Activated naive CD8-positive, alpha-beta T cell treated with anti-CD3 and anti-CD28 coated beads for 36 hours (primary cell): ENCODE measurements around the gene NRAP. TPM values are rescaled to one million over a fixed set of nuclear protein-coding genes. Genes with fewer than 3 reads are reported as not detected.
"Not testable (repeated sequence)": the region's sequence is repeated elsewhere in the genome, so short reads cannot be mapped to it uniquely, and the experiment has no call there.

Experiments
- DNase-seq: peaks from one replicate; pipeline ENCODE4 v3.0.0; 2021
- H3K27ac Mint-ChIP-seq: one replicate; pipeline ENCODE4 v1.8.0; 2022; ENCODE audit warnings: mild to moderate bottlenecking, moderate library complexity, mixed read lengths
- H3K27me3 Mint-ChIP-seq: one replicate; pipeline ENCODE4 v1.8.0; 2022; ENCODE audit warnings: mild to moderate bottlenecking, mixed read lengths
- H3K36me3 Mint-ChIP-seq: one replicate; pipeline ENCODE4 v1.8.0; 2021; ENCODE audit warnings: mild to moderate bottlenecking, mixed read lengths
- H3K4me1 Mint-ChIP-seq: one replicate; pipeline ENCODE4 v1.8.0; 2021; ENCODE audit warnings: mixed read lengths
- H3K4me3 Mint-ChIP-seq: one replicate; pipeline ENCODE4 v1.8.0; 2022; ENCODE audit warnings: mild to moderate bottlenecking, moderate library complexity, mixed read lengths
- H3K9me3 Mint-ChIP-seq: one replicate; pipeline ENCODE4 v1.8.0; 2022; ENCODE audit warnings: mixed read lengths
- total RNA-seq, 2 experiments: library from RNA; stranded (reverse); gene quantifications; one replicate each; pipeline ENCODE4 v1.2.3, GENCODE V29; 2021

The NRAP gene
- total RNA-seq, 2 experiments from 2014 or later, result not detected

DNA sequence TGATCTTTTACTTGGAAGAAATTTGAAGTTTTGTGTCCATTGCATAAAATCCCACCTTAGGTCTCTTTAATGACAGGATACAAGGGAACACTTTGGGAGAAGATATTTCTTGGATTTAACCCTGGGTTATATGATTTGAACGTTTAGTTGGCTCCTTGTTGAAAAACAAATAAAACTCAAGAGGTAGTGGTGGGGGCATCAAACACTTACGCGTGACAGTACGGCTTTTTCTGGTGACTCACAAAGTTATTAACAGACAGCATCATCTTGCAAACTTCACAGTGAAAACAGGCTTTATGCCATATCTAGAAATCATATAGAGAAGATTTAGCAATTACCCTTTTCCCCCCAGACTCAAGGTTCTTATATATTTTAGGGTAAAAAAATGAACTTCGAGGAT lies 699 bp downstream of the NRAP start:
- no peak overlapping the region for H3K4me3 Mint-ChIP-seq
- no peaks in the 10 kb centered on the region for H3K9me3 Mint-ChIP-seq
- H3K27ac Mint-ChIP-seq, result no peak overlapping the region
- peaks cover 2% of the 10 kb centered on the region for H3K36me3 Mint-ChIP-seq
- H3K4me1 Mint-ChIP-seq, result peaks cover 16% of the 10 kb centered on the region
- H3K27me3 Mint-ChIP-seq, result peaks cover 18% of the 10 kb centered on the region
- DNase-seq, result no peak

DNA sequence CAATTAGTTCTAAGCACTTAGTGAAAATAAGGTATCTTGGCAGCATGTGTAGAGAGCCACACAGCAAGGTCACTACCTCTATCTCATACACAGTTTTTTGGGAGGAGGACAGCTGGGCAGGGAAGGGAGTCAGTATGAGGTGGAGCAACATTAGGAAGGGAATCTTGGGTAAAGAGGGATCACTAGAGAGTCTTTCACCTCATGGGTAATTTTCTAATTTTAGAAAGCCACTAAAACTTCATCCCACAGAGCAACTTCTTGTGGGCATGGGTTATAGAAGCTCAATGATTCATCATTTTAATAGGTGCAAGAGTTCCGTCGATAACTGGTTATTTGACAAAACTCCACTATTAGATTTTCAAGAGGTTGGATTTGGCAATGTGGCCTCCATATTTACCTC lies 2.5 kb downstream of the NRAP start:
- Mint-ChIP-seq H3K4me1 (peaks cover 7% of the 10 kb centered on the region), H3K4me3 (no peak overlapping the region), H3K9me3 (no peaks in the 10 kb centered on the region), H3K27me3 (peaks cover 25% of the 10 kb centered on the region), H3K27ac (no peak overlapping the region), H3K36me3 (no peaks in the 10 kb centered on the region)
- no peak for DNase-seq

DNA sequence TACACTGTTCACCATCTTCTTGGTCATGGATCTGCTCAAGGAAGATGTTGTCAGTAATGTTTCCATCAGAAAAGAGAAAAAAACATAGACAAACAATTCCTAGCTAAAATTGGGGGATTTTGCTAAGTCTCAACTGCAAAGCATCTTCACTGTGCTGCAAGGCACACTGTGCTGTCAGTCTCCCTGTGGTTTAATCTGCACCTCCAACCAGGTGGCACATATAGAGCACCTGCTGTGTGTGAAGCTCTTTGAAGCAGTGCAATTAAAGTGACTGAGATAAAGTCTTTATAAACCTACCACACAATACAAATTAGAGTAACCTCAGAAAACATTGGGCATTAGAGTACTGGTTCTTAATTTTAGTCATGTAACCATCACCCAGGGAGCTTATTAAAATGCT lies 6.3 kb downstream of the NRAP start:
- Mint-ChIP-seq H3K36me3 (no peaks in the 10 kb centered on the region), H3K27me3 (peaks cover 34% of the 10 kb centered on the region), H3K27ac (no peak overlapping the region), H3K4me3 (no peak overlapping the region), H3K4me1 (no peaks in the 10 kb centered on the region), H3K9me3 (no peaks in the 10 kb centered on the region)
- DNase-seq, result no peak

DNA sequence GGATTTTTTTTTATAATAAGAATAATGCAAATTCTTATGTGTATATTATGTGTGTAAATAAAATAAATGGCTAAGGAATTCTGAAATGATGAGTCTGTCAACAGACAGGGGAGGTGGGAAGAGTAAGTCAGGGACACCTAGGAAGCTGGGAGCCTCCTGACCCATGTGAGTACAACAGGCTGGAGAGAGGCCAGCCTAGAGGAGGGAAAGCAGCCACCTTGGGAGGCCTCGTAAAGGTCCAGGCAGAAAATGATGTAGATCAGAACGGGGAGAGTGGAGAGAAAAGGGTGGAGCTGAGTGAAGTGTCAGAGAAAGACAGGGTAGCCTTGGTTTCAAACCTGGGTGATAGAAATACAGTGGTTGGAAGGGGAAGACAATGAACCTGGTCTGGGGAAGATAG lies 6.9 kb downstream of the NRAP start:
- no peak for DNase-seq
- Mint-ChIP-seq H3K4me3 (peak overlapping the region; percentile 8), H3K27ac (no peak overlapping the region), H3K27me3 (peaks cover 33% of the 10 kb centered on the region), H3K9me3 (no peaks in the 10 kb centered on the region), H3K4me1 (no peaks in the 10 kb centered on the region), H3K36me3 (no peaks in the 10 kb centered on the region)

DNA sequence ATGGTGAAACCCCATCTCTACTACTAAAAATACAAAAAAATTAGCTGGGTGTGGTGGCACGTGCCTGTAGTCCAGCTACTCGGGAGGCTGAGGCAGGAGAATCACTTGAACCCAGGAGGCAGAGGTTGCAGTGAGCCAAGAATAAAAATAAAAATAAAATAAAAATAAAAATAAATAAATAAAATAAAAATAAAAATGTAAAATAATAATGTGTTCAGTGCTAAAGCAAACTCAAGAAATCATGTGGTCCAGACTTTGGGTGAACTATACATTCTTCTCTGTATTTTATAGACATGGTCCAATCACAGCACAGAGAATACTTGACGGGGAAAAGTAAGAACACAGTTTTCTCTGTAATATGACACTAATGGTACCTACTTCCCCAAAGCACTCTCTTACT lies 11.4 kb downstream of the NRAP start:
- not testable (repeated sequence) for H3K9me3 Mint-ChIP-seq, H3K4me1 Mint-ChIP-seq, DNase-seq, H3K27ac Mint-ChIP-seq, H3K36me3 Mint-ChIP-seq, H3K4me3 Mint-ChIP-seq
- peaks cover 31% of the 10 kb centered on the region for H3K27me3 Mint-ChIP-seq

DNA sequence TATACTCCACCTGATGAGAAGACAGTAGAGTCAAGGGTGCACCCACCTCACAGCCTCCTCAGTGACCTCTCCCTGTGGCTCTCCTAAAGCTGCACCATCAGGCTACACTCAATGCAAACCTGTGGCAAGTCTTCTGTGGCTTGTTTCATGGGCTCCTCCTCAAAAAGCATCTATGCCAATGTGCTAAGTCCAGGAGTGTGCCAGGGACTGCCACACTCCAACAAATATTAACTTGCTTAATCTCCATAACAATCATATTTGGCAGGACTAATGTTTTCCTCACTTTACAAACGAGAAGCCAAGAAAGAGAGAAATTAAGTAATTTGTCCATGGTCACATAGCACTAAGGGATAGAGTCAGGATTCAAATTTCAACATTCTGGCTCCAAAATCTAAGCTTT lies 11.9 kb downstream of the NRAP start:
- no peak overlapping the region for H3K4me3 Mint-ChIP-seq
- H3K27ac Mint-ChIP-seq, result no peak overlapping the region
- peaks cover 30% of the 10 kb centered on the region for H3K27me3 Mint-ChIP-seq
- no peaks in the 10 kb centered on the region for H3K9me3 Mint-ChIP-seq
- no peaks in the 10 kb centered on the region for H3K36me3 Mint-ChIP-seq
- no peak for DNase-seq
- H3K4me1 Mint-ChIP-seq, result no peaks in the 10 kb centered on the region

DNA sequence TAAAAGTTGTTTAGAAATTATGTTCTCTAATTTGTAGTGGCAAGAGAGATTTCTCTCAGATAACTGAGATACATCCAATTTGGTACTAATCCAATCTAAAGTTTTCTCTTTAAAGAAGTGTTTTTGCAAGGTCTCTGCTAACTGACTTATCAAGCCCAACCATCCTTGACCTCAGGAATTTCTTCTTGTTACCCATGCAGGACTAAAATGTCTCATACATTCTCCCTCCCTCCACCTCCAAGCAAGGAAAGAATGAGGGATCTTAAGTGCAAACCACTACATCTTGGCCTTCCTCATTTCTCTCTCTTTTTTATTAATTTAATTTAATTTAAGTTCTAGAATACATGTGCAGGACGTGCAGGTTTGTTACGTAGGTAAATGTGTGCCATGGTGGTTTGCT lies 12.8 kb downstream of the NRAP start:
- Mint-ChIP-seq H3K27ac (no peak overlapping the region), H3K4me3 (no peak overlapping the region), H3K27me3 (peaks cover 25% of the 10 kb centered on the region), H3K36me3 (no peaks in the 10 kb centered on the region), H3K4me1 (no peaks in the 10 kb centered on the region), H3K9me3 (no peaks in the 10 kb centered on the region)
- no peak for DNase-seq

DNA sequence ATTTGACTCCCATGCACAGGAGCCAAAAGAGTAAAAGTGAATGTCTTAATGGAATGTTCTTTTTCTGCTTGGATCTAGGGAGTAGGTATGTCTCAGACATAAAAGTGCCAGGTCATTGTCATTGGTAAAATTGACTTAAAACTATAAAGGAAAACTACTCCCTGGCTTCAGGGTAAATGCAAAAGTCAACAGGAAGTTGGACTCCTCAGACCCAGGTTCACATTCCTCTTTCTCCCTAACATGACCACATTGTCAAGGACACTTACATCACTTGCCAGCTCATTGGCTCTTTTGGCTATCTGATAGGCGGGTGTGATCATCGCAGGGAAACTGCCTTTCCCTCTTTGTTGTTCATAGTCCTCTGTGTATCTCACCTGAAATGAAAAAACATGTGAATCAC lies 13.7 kb downstream of the NRAP start:
- DNase-seq, result no peak
- Mint-ChIP-seq H3K27ac (no peak overlapping the region), H3K4me3 (no peak overlapping the region), H3K36me3 (no peaks in the 10 kb centered on the region), H3K9me3 (no peaks in the 10 kb centered on the region), H3K4me1 (no peaks in the 10 kb centered on the region), H3K27me3 (peaks cover 25% of the 10 kb centered on the region)

DNA sequence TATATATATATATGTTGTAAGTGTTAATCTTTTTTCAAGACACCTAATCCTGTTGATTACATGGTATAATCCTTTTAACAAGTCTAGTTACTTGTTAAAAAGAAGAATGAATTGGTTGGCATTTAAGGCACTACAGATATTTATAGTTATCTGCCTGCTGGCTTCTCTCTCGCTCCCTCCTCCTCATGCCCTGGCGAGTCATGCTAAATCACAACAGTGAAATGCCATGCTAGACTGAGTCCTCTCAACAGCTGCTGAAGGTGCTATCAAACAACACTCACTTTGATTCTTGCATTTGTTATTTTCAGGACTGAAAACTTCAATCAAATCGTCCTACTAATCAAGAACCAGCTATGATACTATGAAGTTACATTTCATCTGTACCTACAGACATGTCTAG lies 15.4 kb downstream of the NRAP start:
- H3K9me3 Mint-ChIP-seq, result no peaks in the 10 kb centered on the region
- H3K4me3 Mint-ChIP-seq, result no peak overlapping the region
- DNase-seq, result no peak
- no peaks in the 10 kb centered on the region for H3K36me3 Mint-ChIP-seq
- H3K4me1 Mint-ChIP-seq, result peaks cover 8% of the 10 kb centered on the region
- H3K27ac Mint-ChIP-seq, result no peak overlapping the region
- peaks cover 11% of the 10 kb centered on the region for H3K27me3 Mint-ChIP-seq

DNA sequence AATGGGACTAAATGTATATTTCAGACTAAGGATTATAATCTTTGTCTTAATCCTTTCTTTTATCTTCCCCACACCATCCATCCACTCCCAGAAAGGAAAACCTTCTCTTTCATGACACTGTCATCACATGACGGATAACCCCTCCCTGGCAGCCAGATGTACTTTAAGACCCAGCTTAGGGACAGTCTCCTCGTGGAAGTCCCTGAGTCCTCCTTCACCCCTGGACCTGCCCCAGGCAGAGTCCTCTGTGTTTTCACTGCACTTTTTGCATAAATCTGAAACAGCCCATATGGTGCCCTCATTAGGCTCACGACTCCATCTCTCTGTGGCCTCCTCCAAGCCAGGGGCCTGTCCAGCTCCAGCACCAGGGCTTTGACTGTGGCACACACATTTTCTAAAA lies 16.0 kb downstream of the NRAP start:
- no peak for DNase-seq
- H3K4me3 Mint-ChIP-seq, result no peak overlapping the region
- no peaks in the 10 kb centered on the region for H3K36me3 Mint-ChIP-seq
- H3K27ac Mint-ChIP-seq, result no peak overlapping the region
- peaks cover 10% of the 10 kb centered on the region for H3K27me3 Mint-ChIP-seq
- peaks cover 8% of the 10 kb centered on the region for H3K4me1 Mint-ChIP-seq
- no peaks in the 10 kb centered on the region for H3K9me3 Mint-ChIP-seq

DNA sequence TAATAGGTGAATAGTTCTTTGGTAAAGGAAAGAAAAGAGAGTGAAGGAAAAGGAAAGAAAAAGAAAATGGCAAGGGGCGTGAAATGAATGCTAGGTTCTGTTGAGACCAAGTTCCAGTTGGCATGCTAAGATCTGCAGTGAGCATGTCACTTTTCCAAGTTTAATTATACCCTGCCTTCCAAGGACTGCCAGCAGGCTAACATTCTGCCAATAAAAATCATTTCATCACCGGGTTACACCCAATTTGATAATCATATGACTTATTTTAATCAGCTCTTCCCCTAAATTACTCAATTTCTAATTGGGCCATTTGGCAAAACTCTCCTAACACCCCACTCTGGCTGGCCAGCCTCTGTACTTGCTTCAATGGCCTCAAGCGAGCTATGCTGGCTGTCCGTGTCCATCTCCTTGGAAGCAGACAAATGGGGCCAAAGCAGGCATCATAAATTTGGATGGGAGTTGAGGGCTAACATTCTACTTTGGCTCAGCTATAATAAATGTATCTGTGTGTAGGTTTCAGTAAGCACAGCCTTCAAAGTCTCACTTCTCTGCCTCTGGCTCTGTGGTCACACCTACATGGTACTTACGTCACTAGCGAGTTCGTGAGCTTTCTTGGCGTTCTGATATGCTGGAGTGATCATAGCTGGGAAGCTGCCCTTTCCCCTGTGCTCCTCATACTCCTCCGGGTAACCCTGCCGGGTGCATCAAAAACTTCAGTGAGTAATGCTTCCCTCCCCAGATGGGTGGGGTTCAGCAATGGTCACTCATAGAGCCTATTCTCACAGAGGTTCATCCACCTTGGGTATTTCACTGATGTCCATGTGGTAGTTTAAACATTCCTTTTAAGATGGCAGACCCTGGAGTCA lies 17.3 kb downstream of the NRAP start:
- Mint-ChIP-seq H3K4me3 (no peak overlapping the region), H3K36me3 (no peaks in the 10 kb centered on the region), H3K27ac (no peak overlapping the region), H3K4me1 (peaks cover 8% of the 10 kb centered on the region), H3K9me3 (no peaks in the 10 kb centered on the region), H3K27me3 (peaks cover 16% of the 10 kb centered on the region)
- no peak for DNase-seq

DNA sequence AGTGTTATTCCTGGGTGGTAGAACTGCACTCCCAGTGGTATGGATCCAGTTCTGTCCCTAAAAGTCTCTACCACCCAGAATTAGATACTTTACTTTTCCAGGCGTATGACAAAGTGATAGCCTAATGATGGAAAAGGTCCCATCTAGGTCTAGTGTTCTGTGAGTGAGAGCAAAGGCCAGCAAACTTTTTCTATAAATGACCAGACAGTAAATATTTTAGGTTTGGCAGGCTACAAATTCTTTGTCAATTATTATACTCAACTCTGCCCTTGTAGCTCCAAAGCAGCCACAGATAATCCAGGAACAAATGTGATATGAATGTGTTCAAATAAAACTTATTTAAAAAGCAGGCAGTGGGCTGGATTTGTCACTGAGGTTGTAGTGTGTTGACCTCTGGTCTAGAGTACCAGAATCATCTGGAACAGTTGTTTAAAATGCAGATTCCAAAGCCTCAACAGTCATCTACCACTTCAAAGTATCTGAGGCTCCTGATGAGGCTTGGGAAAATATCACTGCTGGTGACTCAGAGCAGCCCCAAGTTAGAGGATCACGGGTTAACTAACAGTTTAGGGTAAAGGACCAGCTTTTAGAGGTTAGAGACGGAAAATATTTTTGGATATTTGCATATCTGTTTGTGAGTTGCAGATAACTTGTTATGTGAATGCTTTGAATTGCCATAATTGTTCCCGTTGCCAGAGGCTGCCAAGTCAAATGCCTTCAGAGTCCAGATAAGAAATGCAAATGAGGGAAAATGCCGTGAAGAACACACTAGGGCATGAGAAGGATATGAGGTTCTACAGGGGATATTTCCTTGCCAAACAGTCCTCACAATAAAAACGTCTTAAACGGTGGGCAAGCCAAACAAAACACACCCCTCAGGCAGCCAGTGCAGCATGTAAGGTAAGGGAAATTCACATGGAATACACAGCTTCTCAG lies 19.4 kb downstream of the NRAP start:
- Mint-ChIP-seq H3K27ac (no peak overlapping the region), H3K9me3 (no peaks in the 10 kb centered on the region), H3K27me3 (peaks cover 35% of the 10 kb centered on the region), H3K4me3 (no peak overlapping the region), H3K4me1 (peaks cover 8% of the 10 kb centered on the region), H3K36me3 (no peaks in the 10 kb centered on the region)
- DNase-seq, result peak; percentile 3

DNA sequence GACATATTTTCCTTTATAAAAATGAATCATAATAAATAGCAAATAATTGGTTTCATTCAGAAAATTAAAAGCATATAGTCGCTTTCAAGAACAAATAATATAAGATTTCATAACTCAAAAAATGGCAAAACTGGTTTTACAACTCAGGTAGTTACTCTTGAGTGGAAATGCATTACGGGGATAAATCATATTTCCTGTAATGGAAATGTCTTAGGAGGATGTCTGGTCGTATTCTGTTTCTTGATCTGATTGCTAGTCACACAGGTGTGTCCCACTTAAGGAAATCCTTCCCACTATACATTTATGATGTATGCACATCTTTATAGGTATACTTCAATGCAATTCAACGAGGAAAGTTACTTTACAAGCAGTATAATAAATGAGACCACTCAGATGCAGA lies 20.7 kb downstream of the NRAP start:
- no peak for DNase-seq
- Mint-ChIP-seq H3K27me3 (peaks cover 35% of the 10 kb centered on the region), H3K9me3 (no peaks in the 10 kb centered on the region), H3K4me1 (peaks cover 8% of the 10 kb centered on the region), H3K4me3 (no peak overlapping the region), H3K27ac (no peak overlapping the region), H3K36me3 (no peaks in the 10 kb centered on the region)

DNA sequence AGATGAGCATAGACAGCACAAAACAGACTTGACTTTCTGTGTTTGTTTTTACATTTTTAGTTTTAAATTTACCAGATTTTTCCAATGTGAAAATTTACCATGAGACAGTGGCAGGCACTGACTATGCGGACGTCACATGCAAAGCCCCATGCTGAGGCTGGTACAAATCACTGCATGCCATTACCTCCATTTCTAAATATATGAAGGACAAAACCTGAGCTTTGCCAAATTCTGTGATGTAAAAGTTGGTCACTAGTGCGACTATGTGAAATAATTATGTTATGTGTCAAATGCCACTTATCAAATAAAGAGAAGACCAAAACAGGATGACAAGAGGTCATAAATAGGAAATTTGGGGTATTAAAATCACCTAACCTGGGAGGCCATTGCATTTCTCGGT lies 22.1 kb downstream of the NRAP start:
- Mint-ChIP-seq H3K9me3 (no peaks in the 10 kb centered on the region), H3K27me3 (peaks cover 38% of the 10 kb centered on the region), H3K4me1 (peaks cover 8% of the 10 kb centered on the region)

DNA sequence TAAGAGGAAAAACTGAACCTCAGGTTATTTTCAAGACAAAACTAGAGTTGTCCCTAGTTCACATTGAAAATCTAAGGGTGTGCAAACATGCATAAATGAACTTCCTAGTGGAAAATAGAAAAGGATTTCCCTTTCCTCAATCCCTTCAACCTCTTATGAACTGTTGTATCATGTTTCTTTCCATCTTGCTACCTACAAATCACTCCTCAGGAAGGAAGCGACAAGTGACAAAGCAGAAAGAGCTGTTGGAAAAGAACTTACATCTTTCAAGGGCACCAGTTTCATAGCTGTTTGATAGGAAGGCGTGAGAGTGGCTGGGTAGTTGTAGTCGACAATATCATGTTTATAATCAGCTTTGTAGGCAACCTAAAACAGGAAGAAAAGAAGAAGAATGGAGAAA lies 23.9 kb downstream of the NRAP start:
- no peaks in the 10 kb centered on the region for H3K9me3 Mint-ChIP-seq
- DNase-seq, result no peak
- H3K27ac Mint-ChIP-seq, result no peak overlapping the region
- H3K4me1 Mint-ChIP-seq, result peaks cover 8% of the 10 kb centered on the region
- no peaks in the 10 kb centered on the region for H3K36me3 Mint-ChIP-seq
- H3K27me3 Mint-ChIP-seq, result peaks cover 50% of the 10 kb centered on the region
- H3K4me3 Mint-ChIP-seq, result no peak overlapping the region

More for the DNA sequence above, 22.1 kb downstream of the NRAP start:
- DNase-seq, result no peak
- no peak overlapping the region for H3K4me3 Mint-ChIP-seq
- no peaks in the 10 kb centered on the region for H3K36me3 Mint-ChIP-seq
- H3K27ac Mint-ChIP-seq, result no peak overlapping the region
